ENCODE data around the gene DAG1.

DAG1 gene

DNA sequence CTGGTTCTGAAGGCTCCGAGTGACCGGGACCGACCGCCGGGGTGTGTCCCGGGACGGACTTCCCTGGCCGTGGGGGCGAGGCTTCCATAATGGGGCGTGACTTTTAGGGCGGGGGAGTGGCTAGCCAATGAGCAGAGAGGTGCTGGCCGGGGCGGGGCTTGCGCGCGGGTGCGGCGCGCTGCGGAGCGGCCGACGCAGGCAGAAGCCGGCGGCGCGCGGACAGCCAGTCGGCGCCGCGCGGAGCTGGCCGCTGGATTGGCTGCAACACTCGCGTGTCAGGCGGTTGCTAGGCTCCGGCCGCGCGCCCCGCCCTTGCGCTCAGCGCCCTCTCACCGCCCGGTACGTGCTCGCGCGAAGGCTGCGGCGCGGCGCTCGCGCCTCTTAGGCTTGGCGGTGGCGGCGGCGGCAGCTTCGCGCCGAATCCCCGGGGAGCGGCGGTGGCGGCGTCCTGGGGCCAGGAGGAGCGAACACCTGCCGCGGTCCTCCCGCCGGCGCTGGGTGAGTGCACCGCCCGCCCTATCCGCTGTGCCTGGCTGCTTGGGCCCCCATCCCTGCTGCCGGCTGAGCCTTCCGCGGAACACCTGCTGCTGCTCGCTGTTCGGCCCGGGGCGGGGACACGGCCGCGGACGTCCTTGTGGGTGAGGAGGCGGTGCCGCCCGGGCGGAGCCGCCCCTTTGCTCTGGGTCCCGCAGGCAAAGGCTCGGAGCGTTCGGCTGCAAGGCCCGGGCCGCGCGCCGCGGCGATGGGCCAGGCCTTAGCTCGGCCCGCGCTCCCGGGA is at the start of gene DAG1:
TSS of gene DAG1 (plus strand) at position 332 of the 778 bp plus-strand sequence. CDS start 40,268 bp downstream, outside the sequence.
- peaks cover 27% of the 10 kb centered on the region for H3K4me1 Mint-ChIP-seq (ENCODE audit: low read depth)
- peak within 1 kb of the TSS; percentile 88 for H3K27ac Mint-ChIP-seq
- no peaks in the 10 kb centered on the region for H3K27me3 Mint-ChIP-seq
- no peaks in the 10 kb centered on the region for H3K9me3 Mint-ChIP-seq
- H3K4me3 Mint-ChIP-seq, result peak within 1 kb of the TSS; percentile 94
- H3K36me3 Mint-ChIP-seq (ENCODE audit: low read depth), result no peaks in the 10 kb centered on the region

DNA sequence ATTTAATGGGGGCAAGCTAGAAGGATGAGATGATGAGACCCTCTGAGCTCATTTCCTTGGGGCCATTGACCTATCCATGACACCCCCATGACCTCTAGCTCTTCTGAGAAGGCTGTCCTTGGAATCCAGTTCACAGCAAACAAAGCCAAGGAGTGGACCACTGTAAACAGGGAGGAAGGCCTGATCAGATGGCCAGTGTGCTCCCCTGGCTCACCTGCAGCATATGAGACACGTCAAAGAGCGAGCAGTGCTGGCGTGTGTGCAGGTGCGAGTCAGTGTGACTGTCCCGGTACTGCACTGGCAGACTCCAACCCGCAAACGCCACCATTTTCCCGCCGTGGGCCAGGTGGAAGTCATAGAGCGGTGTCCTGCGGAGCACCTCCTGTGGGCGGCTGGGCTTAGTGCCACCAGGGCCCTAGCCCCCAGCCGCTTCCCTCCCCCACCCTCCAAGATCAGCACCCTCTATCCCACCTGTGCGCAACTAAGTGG is 48.1 kb upstream of the DAG1 start:
- H3K4me3 Mint-ChIP-seq, result no peak overlapping the region
- H3K9me3 Mint-ChIP-seq, result no peaks in the 10 kb centered on the region
- no peak overlapping the region for H3K27ac Mint-ChIP-seq
- H3K4me1 Mint-ChIP-seq (ENCODE audit: low read depth), result peaks cover 42% of the 10 kb centered on the region
- no peaks in the 10 kb centered on the region for H3K27me3 Mint-ChIP-seq
- peaks cover 19% of the 10 kb centered on the region for H3K36me3 Mint-ChIP-seq (ENCODE audit: low read depth)

DNA sequence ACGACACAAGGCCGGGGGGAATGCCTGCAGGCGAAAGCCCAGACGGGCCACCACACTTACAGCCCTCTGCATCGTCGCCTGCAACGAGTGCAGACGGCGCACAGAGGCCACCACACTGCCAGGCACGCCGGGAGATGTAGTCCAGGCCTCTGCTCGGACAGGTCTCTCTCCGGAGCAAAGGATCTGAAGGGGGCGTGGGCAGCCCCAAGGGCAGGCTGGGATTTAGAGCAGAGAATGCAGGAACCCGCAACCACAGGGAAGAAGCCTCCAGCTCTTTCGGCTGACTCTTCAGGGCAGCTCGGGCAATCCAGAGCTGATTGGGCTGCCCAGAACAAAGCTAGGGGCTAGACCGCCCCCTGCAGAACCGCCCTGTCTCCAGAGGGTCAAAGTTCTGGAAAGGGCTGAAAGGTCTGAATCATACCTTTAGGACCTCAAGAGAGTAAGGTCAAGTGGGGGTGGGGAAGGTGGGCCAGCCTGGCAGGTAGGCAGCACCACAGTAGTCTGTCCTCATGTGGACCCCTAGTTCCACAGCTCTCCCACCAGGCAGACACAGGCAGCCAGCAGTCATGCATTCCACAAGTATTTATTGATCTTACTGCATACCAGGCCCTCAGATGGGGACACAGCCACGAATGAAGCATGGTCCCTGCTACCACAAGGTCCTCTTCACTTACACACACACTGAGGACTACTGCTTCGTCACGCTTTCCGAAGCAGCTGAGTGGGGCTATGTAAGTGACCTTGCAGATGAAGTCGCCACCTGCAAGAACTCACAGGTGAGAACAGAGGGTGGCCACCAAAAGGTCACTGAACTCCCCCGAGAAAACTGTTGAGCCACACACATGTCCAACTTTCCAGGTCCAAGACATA is 47.5 kb upstream of the DAG1 start, which contains the start of gene AMT:
TSS of gene AMT (minus strand) at position 95 of the 870 bp plus-strand sequence. CDS start at position 72, 23 bp downstream.
- H3K27ac Mint-ChIP-seq, result peak within 1 kb of the TSS; percentile 61
- peaks cover 19% of the 10 kb centered on the region for H3K36me3 Mint-ChIP-seq (ENCODE audit: low read depth)
- H3K4me1 Mint-ChIP-seq (ENCODE audit: low read depth), result peaks cover 35% of the 10 kb centered on the region
- H3K27me3 Mint-ChIP-seq, result no peaks in the 10 kb centered on the region
- no peak within 1 kb of the TSS for H3K4me3 Mint-ChIP-seq
- no peaks in the 10 kb centered on the region for H3K9me3 Mint-ChIP-seq

DNA sequence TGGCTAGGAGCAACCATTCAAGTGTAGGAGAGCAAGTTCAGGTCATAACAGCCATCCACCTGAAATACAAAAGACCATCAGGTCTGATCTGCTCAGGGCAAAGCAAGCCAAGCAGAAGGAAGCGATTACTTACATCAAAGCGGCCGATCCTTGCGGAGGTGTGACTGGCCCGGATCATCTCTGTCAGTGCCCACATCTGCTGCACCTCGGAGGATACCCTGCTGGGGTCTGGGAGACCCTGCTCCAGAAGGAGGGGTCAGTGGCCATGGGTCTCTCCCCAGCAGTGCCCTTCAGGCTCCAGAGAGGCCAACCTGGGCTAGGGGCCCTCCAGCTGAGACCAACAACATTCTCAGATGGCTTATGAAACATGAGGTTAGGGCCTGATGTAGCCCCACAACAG is 45.3 kb upstream of the DAG1 start:
- H3K4me3 Mint-ChIP-seq, result no peak overlapping the region
- no peak overlapping the region for H3K27ac Mint-ChIP-seq
- H3K4me1 Mint-ChIP-seq (ENCODE audit: low read depth), result peaks cover 33% of the 10 kb centered on the region
- peaks cover 15% of the 10 kb centered on the region for H3K36me3 Mint-ChIP-seq (ENCODE audit: low read depth)
- H3K9me3 Mint-ChIP-seq, result no peaks in the 10 kb centered on the region
- no peaks in the 10 kb centered on the region for H3K27me3 Mint-ChIP-seq

DNA sequence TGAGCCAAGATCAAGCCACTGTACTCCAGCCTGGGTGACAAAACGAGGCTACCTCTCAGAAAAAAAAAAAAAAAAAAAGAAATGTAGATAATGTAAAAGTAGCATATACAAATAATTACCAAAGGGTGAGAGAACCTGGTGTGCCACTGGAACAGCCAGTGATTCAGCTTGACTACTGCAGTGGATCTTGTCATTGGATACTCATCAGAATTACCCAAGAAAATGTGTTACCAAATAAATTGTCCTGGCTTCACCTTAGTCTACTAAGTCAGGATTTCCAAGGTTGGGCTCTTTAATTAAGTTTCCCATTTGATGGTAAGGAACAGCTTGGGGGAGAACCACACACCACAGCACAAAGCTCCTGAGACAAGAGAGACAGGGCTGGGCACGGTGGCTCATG is 42.5 kb upstream of the DAG1 start:
- no peak overlapping the region for H3K27ac Mint-ChIP-seq
- H3K4me1 Mint-ChIP-seq (ENCODE audit: low read depth), result peaks cover 10% of the 10 kb centered on the region
- H3K4me3 Mint-ChIP-seq, result peak overlapping the region; percentile 88
- no peaks in the 10 kb centered on the region for H3K27me3 Mint-ChIP-seq
- no peaks in the 10 kb centered on the region for H3K9me3 Mint-ChIP-seq
- H3K36me3 Mint-ChIP-seq (ENCODE audit: low read depth), result peaks cover 11% of the 10 kb centered on the region

DNA sequence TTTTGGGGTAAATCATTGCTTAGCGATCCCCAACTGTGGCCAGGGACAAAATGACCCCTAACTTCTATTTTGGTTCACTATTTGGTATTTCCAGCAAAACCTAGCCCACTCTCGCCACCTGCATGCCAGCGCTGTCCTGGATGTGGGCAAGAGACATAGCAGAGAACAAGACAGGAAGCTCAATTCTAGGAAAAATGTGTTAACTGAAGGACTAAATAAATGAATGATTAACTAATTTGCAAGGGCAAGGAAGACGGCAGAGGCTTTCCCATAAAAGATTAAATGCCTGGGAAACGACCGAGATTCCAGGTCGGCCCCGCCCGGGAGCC is 41.4 kb upstream of the DAG1 start:
- peaks cover 7% of the 10 kb centered on the region for H3K36me3 Mint-ChIP-seq (ENCODE audit: low read depth)
- peaks cover 8% of the 10 kb centered on the region for H3K4me1 Mint-ChIP-seq (ENCODE audit: low read depth)
- peak overlapping the region; percentile 88 for H3K4me3 Mint-ChIP-seq
- H3K9me3 Mint-ChIP-seq, result no peaks in the 10 kb centered on the region
- peak overlapping the region; percentile 92 for H3K27ac Mint-ChIP-seq
- no peaks in the 10 kb centered on the region for H3K27me3 Mint-ChIP-seq

DNA sequence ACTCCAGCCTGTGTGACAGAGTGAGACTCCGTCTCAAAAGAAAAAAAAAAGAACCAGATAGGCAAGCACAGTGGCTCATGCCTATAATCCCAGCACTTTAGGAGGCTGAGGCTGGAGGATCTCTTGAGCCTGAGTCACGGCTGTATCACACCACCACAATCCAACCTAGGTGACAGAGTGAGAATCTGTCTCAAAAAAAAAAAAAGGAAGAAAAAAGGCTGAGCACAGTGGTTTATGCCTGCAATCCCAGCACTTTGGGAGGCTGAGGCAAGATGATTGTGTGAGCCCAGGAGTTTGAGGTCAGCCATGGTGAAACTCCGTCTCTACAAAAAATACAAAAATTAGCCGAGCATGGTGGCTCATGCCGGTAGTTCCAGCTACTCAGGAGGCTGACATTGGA is 35.3 kb upstream of the DAG1 start:
- no peaks in the 10 kb centered on the region for H3K27me3 Mint-ChIP-seq

DNA sequence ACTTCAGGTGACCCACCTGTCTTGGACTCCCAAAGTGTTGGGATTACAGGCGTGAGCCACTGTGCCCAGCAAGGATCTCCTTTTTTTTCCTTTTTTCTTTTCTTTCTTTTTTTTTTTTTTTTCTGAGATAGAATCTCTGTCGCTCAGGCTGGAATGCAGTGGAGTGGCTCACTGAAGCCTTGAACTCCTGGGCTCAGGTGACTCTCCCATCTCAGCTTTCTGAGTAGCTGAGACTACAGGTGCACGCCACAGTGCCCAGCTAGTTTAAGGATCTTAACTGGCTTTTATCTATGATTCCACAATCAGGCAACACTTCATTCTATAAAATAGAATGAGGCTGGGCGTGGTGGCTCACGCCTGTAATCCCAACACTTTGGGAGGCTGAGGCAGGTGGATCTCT is 24.7 kb upstream of the DAG1 start:
- H3K27ac Mint-ChIP-seq, result no peak overlapping the region
- peaks cover 21% of the 10 kb centered on the region for H3K4me1 Mint-ChIP-seq (ENCODE audit: low read depth)
- H3K27me3 Mint-ChIP-seq, result no peaks in the 10 kb centered on the region
- no peak overlapping the region for H3K4me3 Mint-ChIP-seq
- H3K36me3 Mint-ChIP-seq (ENCODE audit: low read depth), result no peaks in the 10 kb centered on the region
- H3K9me3 Mint-ChIP-seq, result no peaks in the 10 kb centered on the region

More for the DNA sequence above, 35.3 kb upstream of the DAG1 start:
- no peak overlapping the region for H3K4me3 Mint-ChIP-seq
- no peaks in the 10 kb centered on the region for H3K4me1 Mint-ChIP-seq (ENCODE audit: low read depth)
- no peak overlapping the region for H3K27ac Mint-ChIP-seq
- no peaks in the 10 kb centered on the region for H3K9me3 Mint-ChIP-seq
- no peaks in the 10 kb centered on the region for H3K36me3 Mint-ChIP-seq (ENCODE audit: low read depth)

DNA sequence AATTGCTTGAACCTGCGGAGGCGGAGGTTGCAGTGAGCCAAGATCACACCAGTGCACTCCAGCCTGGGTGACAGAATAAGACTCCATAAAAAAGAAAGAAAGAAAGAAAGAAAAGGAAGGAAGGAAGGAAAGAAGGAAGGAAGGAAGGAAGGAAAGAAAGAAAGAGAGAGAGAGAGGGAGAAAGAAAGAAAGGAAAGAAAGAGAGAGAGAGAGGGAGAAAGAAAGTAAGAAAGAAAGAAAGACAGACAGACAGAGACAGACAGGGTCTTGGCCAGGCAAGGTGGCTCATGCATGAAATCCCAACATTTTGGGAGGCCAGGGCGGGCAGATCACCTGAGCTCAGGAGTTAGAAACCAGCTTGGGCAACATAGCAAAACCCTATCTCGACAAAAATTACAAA is 16.4 kb upstream of the DAG1 start:
- H3K4me1 Mint-ChIP-seq (ENCODE audit: low read depth), result peaks cover 5% of the 10 kb centered on the region
- no peaks in the 10 kb centered on the region for H3K27me3 Mint-ChIP-seq
- H3K9me3 Mint-ChIP-seq, result no peaks in the 10 kb centered on the region
- no peaks in the 10 kb centered on the region for H3K36me3 Mint-ChIP-seq (ENCODE audit: low read depth)
- no peak overlapping the region for H3K4me3 Mint-ChIP-seq
- H3K27ac Mint-ChIP-seq, result no peak overlapping the region

DNA sequence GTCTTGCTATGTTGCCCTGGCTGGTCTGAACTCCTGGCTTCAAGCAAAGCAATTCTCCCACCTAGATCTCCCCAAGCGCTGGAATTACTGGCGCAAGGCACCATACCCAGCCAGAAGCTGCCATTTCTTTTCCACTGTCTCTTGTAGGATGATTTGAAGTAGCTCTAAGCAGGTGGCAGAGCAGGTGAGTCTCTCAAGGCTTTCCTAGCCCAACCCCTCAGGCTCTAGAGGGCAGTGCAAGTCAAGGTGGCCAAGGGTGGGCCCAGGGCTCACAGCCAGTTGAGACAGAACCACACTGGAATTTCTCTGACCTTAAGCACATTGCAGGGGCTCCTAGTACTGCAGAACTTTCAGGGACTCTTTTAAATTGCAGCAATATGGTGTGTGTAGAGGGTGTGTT is 15.6 kb upstream of the DAG1 start:
- Mint-ChIP-seq H3K9me3 (no peaks in the 10 kb centered on the region), H3K4me1 (ENCODE audit: low read depth) (no peaks in the 10 kb centered on the region), H3K36me3 (ENCODE audit: low read depth) (no peaks in the 10 kb centered on the region), H3K4me3 (no peak overlapping the region), H3K27me3 (no peaks in the 10 kb centered on the region), H3K27ac (no peak overlapping the region)

DNA sequence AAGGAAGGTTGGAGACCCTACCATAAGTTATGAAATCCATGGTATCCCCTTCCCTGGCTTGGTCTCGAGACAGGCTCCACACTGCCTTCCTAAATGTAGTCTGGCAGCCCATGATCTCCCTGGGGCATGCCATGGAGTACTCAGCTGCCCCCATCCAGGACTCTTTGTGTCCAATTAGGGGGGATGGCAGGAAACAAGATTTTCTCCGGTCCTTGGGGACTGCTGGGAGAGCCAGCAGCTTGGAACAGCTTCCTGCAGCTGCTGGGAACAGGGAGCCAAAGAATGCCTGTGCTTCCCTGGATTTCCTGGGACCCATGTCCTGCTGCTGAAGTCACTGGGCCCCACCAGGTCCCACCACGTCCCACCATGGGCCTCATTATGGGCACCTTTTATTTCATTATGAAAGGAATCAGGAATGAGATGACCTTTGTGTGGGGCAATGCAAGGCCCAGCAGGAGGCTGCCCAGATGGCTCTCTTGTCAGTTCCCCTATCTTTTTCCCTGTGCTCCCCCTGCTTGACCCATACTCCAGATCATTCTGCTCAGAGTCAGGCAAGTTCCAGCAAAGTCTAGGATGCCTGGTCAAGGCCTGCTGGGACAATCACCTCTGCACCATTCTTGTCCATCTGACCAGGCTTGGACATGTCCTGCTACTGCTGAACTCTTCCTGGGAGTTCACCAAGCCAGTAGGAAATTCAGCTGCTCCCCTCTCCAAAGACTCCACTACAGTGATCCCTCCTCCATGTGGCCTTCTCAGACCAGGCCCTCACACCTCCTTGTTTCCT is 15.0 kb upstream of the DAG1 start:
- no peaks in the 10 kb centered on the region for H3K9me3 Mint-ChIP-seq

DNA sequence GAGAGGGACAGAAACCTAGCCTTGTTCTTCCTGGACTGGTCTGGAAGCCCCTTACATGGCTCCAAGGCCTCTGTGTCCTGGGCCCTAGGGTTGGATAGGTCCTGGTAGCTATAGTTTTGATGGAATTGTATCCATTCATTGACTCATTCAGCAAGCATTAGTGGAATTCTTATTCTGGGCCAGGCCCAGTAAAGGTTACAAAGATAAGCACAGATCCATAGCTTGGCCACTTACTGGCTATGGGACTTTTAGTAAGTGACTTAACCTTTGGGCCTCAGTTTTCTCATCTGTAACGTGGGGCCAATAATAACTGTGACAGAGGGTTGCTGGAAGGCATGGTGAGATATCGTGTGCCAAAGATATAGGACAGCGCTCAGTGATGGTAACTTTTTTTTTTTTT is 13.6 kb upstream of the DAG1 start:
- H3K4me1 Mint-ChIP-seq (ENCODE audit: low read depth), result no peaks in the 10 kb centered on the region
- no peak overlapping the region for H3K27ac Mint-ChIP-seq
- no peaks in the 10 kb centered on the region for H3K27me3 Mint-ChIP-seq
- no peak overlapping the region for H3K4me3 Mint-ChIP-seq
- H3K9me3 Mint-ChIP-seq, result no peaks in the 10 kb centered on the region
- H3K36me3 Mint-ChIP-seq (ENCODE audit: low read depth), result no peaks in the 10 kb centered on the region

More for the DNA sequence above, 15.0 kb upstream of the DAG1 start:
- H3K27ac Mint-ChIP-seq, result no peak overlapping the region
- no peak overlapping the region for H3K4me3 Mint-ChIP-seq
- no peaks in the 10 kb centered on the region for H3K36me3 Mint-ChIP-seq (ENCODE audit: low read depth)
- no peaks in the 10 kb centered on the region for H3K4me1 Mint-ChIP-seq (ENCODE audit: low read depth)
- no peaks in the 10 kb centered on the region for H3K27me3 Mint-ChIP-seq

DNA sequence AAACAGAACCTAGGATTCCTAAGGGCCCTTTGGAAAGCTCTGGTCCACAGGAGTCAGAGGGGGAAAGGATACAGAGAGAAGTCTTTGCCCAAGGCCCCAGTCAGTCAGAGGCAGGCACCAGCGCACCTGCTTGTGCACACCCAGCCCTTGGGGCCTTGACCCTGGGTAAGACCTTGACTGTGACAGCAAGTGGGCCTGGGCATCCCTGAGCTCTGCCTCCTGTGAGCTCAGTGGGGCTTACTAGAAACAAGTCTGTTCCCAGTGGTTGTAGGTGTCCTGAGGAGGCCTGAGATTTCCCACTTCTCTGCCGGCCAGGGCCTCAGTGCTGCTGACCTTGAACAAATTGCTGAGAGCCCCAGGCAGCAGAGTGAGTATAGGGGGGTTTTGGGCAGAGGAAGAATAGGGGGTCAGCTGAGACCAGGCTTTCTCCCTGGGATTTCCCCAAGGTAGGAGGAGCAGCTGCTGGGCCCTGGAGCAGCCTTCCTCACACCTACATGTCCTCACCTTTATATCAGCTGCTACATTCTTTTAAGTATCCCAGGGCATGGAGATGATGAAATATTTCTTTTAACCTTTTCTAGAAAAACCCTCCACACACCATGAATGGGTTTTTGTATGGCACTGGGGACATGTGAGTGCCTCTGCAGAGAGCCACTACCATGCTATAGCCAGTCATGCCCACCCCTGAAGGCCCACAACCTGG is 9.7 kb upstream of the DAG1 start:
- Mint-ChIP-seq H3K9me3 (no peaks in the 10 kb centered on the region), H3K4me1 (ENCODE audit: low read depth) (no peaks in the 10 kb centered on the region), H3K4me3 (no peak overlapping the region), H3K36me3 (ENCODE audit: low read depth) (no peaks in the 10 kb centered on the region), H3K27me3 (no peaks in the 10 kb centered on the region), H3K27ac (no peak overlapping the region)

DNA sequence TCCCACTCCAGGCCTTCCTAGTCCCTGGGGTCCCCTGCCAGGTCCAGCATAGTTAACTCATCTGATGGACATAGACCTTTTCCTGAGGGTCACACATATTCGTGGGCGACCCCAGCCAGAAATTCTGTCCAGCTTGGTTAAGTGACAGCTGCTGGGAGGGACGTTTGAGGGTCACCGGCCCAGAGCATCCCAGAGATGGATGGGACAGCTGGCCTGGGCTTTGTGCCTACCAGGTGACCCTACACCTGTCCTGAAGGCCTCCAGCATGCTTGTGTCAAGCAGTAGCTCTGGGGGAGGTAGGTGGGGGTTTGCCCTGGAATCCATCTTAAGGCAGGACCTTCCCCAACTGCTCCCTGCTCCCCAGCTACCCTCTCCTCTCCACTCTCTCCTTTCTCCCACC is 9.1 kb upstream of the DAG1 start:
- no peak overlapping the region for H3K27ac Mint-ChIP-seq
- no peaks in the 10 kb centered on the region for H3K36me3 Mint-ChIP-seq (ENCODE audit: low read depth)
- H3K9me3 Mint-ChIP-seq, result no peaks in the 10 kb centered on the region
- H3K4me3 Mint-ChIP-seq, result no peak overlapping the region
- no peaks in the 10 kb centered on the region for H3K27me3 Mint-ChIP-seq
- no peaks in the 10 kb centered on the region for H3K4me1 Mint-ChIP-seq (ENCODE audit: low read depth)

Measured in stimulated activated naive CD8-positive, alpha-beta T cell treated with anti-CD3 and anti-CD28 coated beads, Interleukin-15, Interleukin-2, amounts not matched to agents 100 ng/mL and 50 ng/mL, for 24 hours (primary cell).